Cardiac muscle cell (in vitro differentiated cells and primary cell): Measurements from ENCODE around the gene HBZ. TPM values are rescaled to one million over a fixed set of nuclear protein-coding genes. Genes with fewer than 3 reads are reported as not detected.
A peak's percentile ranks its signal among the peaks of the same experiment; 100 is the strongest.

Experiments
- DNase-seq, 2 donors: peaks; one replicate each; pipeline versions ENCODE4 v3.0.0 to v3.0.0-alpha.2; 2010 to 2017; ENCODE audit warnings: low read depth in 1 of 2, low spot score in 1 of 2
- H3K27ac ChIP-seq: fragments of 200-600 bp; sonication (generic); 2 replicates; pipeline ENCODE4 v1.5.1; 2016
- H3K27me3 ChIP-seq: fragments of 200-600 bp; sonication (generic); 2 replicates; pipeline ENCODE4 v1.6.0; 2016; ENCODE audit warnings: control low read depth
- H3K36me3 ChIP-seq: fragments of 200-600 bp; sonication (generic); 2 replicates; pipeline ENCODE4 v1.5.1; 2016; ENCODE audit warnings: control low read depth
- H3K4me1 ChIP-seq: fragments of 200-600 bp; sonication (generic); 2 replicates; pipeline ENCODE4 v1.8.1; 2017; ENCODE audit warnings: low read depth, mild to moderate bottlenecking, mixed run types
- H3K4me3 ChIP-seq: fragments of 200-600 bp; sonication (generic); 2 replicates; pipeline ENCODE4 v1.5.1; 2016; ENCODE audit warnings: mild to moderate bottlenecking
- H3K9me3 ChIP-seq: fragments of 200-600 bp; sonication (generic); 2 replicates; pipeline ENCODE4 v1.5.1; 2017; ENCODE audit warnings: low read depth, mild to moderate bottlenecking, control low read depth
- CTCF ChIP-seq: IDR thresholded peaks from 2 replicates; pipeline ENCODE4 v1.5.1; 2012; ENCODE audit warnings: low read depth, mild to moderate bottlenecking, low read length
- polyA plus RNA-seq: library from polyadenylated mRNA; unstranded; fragments of >200 nt; fragmentation: Nextera tagmentation; extraction: Ambion mirVana; gene quantifications from 2 replicates; pipeline ENCODE4 v1.2.1, GENCODE V29; 2016
- total RNA-seq: library from RNA; depleted of rRNA; stranded (reverse); fragments of >200 nt; gene quantifications from 2 replicates; pipeline ENCODE4 v1.2.3, GENCODE V29; 2016

HBZ gene
- not detected in 2 replicates for total RNA-seq
- not detected in 2 replicates for polyA plus RNA-seq

GRCh38 chr16:152141-153128 lies at the start of gene HBZ:
TSS of gene HBZ (plus strand) at chr16:152644. CDS start at chr16:152910, 266 bp downstream.
- no peak for TF ChIP-seq CTCF
- Histone ChIP-seq H3K4me1 (peaks cover 7% of the 10 kb centered on the region), H3K36me3 (no peaks in the 10 kb centered on the region), H3K4me3 (no peak within 1 kb of the TSS), H3K27ac (no peak within 1 kb of the TSS), H3K9me3 (no peaks in the 10 kb centered on the region), H3K27me3 (peaks cover 70% of the 10 kb centered on the region)
- DNase-seq = no peak

GRCh38 chr16:104355-104754 lies 48.1 kb upstream of the HBZ start:
- H3K27me3 ChIP-seq = no peaks in the 10 kb centered on the region
- peaks cover 4% of the 10 kb centered on the region for H3K36me3 ChIP-seq
- H3K9me3 ChIP-seq = no peaks in the 10 kb centered on the region
- no peaks in the 10 kb centered on the region for H3K4me1 ChIP-seq
- no peak for DNase-seq
- no peak overlapping the region for H3K27ac ChIP-seq
- no peak for TF ChIP-seq CTCF
- no peak overlapping the region for H3K4me3 ChIP-seq

GRCh38 chr16:104928-105327 lies 47.5 kb upstream of the HBZ start:
- Histone ChIP-seq H3K27me3 (no peaks in the 10 kb centered on the region), H3K4me3 (no peak overlapping the region), H3K27ac (no peak overlapping the region), H3K36me3 (peaks cover 5% of the 10 kb centered on the region), H3K4me1 (no peaks in the 10 kb centered on the region), H3K9me3 (no peaks in the 10 kb centered on the region)
- DNase-seq = no peak
- no peak for TF ChIP-seq CTCF

- no peak for TF ChIP-seq CTCF
- no peak overlapping the region for H3K4me3 ChIP-seq
- peaks cover 8% of the 10 kb centered on the region for H3K36me3 ChIP-seq
Observed at GRCh38 chr16:105521-105920, 46.9 kb upstream of the HBZ start.

GRCh38 chr16:106623-107324 lies 45.7 kb upstream of the HBZ start:
- peak; percentile 81 for TF ChIP-seq CTCF
- DNase-seq = peak; percentile 86 to 91
- H3K27me3 ChIP-seq = no peaks in the 10 kb centered on the region
- H3K4me3 ChIP-seq = no peak overlapping the region
- H3K36me3 ChIP-seq = peaks cover 10% of the 10 kb centered on the region
- H3K27ac ChIP-seq = no peak overlapping the region
- no peaks in the 10 kb centered on the region for H3K9me3 ChIP-seq
- no peaks in the 10 kb centered on the region for H3K4me1 ChIP-seq

More at GRCh38 chr16:105521-105920, 46.9 kb upstream of the HBZ start:
- no peak for DNase-seq
- H3K4me1 ChIP-seq = no peaks in the 10 kb centered on the region
- H3K9me3 ChIP-seq = no peaks in the 10 kb centered on the region
- no peak overlapping the region for H3K27ac ChIP-seq
- no peaks in the 10 kb centered on the region for H3K27me3 ChIP-seq
